BE2C (cell line): ENCODE results near the gene LAT.
"Not testable (repeated sequence)": the region's sequence is repeated elsewhere in the genome, so short reads cannot be mapped to it uniquely, and the experiment has no call there.

Source experiments
- DNase-seq: peaks from one replicate; pipeline ENCODE4 v3.0.0-alpha.2; 2020
- H3K27me3 ChIP-seq: fragments of 250-450 bp; sonication (Bioruptor Pico); 2 replicates; pipeline ENCODE4 v1.5.1; 2020; ENCODE audit warnings: mild to moderate bottlenecking
- H3K36me3 ChIP-seq: fragments of 250-450 bp; sonication (Bioruptor Pico); 2 replicates; pipeline ENCODE4 v1.5.1; 2020; ENCODE audit warnings: mild to moderate bottlenecking
- H3K4me1 ChIP-seq: fragments of 250-450 bp; sonication (Bioruptor Pico); 2 replicates; pipeline ENCODE4 v1.5.1; 2020
- H3K4me3 ChIP-seq: 2 replicates; pipeline ENCODE4 v1.5.1; 2011; ENCODE audit warnings: low read depth, low read length
- H3K9me3 ChIP-seq: fragments of 250-450 bp; sonication (Bioruptor Pico); 2 replicates; pipeline ENCODE4 v1.5.1; 2020
- TF ChIP-seq, protein P1 (sequence below): IDR thresholded peaks from 2 replicates; pipeline ENCODE4 v1.5.1; 2012; ENCODE audit warnings: mild to moderate bottlenecking, low read depth, low read length

LAT gene

DNA sequence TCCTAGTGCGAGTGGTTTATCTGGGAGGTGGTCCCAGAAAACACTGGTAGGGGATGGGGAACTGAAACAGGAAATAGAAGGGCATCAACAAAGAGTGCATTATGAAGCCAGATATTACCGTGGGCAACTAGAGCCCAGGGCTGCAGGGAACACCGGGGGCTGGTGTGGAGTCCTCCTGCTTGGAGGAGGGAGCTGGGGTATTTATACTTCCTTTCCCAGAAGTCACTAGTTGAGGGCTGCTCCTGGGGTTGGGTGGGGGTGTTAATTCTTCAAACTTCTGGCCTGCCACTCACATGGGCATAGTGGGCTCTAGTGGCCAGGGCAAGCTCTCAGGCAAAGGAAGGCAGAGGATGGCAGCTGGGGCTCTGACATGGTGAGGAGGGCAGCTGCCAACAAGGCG is 14.7 kb downstream of the LAT start:
- TF ChIP-seq, protein P1, sequence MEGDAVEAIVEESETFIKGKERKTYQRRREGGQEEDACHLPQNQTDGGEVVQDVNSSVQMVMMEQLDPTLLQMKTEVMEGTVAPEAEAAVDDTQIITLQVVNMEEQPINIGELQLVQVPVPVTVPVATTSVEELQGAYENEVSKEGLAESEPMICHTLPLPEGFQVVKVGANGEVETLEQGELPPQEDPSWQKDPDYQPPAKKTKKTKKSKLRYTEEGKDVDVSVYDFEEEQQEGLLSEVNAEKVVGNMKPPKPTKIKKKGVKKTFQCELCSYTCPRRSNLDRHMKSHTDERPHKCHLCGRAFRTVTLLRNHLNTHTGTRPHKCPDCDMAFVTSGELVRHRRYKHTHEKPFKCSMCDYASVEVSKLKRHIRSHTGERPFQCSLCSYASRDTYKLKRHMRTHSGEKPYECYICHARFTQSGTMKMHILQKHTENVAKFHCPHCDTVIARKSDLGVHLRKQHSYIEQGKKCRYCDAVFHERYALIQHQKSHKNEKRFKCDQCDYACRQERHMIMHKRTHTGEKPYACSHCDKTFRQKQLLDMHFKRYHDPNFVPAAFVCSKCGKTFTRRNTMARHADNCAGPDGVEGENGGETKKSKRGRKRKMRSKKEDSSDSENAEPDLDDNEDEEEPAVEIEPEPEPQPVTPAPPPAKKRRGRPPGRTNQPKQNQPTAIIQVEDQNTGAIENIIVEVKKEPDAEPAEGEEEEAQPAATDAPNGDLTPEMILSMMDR: no peak
- Histone ChIP-seq H3K4me3 (no peak overlapping the region), H3K9me3 (no peaks in the 10 kb centered on the region), H3K4me1 (no peaks in the 10 kb centered on the region), H3K36me3 (no peaks in the 10 kb centered on the region), H3K27me3 (peaks cover 9% of the 10 kb centered on the region)
- no peak for DNase-seq

DNA sequence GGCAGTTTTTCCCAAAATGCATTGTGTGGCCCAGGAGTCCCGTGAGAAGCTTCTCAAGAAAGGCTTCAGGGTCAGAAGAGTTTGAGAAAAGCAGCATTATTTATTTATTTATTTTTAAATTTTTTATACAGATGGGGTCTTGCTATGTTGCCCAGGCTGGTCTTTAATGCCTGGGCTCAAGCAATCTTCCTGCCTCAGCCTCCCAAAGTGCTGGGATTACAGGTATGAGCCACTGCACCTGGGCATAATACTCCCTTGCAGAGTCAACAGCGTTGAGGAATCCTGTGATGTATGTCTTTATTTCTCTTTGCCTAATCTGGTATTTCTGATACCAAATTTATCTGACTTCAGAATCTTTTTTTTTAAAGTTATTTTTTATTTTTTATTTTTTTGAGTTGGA is 15.2 kb downstream of the LAT start:
- Histone ChIP-seq H3K4me1 (no peaks in the 10 kb centered on the region), H3K4me3 (no peak overlapping the region), H3K36me3 (no peaks in the 10 kb centered on the region), H3K9me3 (no peaks in the 10 kb centered on the region), H3K27me3 (peaks cover 9% of the 10 kb centered on the region)
- no peak for DNase-seq
- TF ChIP-seq, protein P1: no peak

DNA sequence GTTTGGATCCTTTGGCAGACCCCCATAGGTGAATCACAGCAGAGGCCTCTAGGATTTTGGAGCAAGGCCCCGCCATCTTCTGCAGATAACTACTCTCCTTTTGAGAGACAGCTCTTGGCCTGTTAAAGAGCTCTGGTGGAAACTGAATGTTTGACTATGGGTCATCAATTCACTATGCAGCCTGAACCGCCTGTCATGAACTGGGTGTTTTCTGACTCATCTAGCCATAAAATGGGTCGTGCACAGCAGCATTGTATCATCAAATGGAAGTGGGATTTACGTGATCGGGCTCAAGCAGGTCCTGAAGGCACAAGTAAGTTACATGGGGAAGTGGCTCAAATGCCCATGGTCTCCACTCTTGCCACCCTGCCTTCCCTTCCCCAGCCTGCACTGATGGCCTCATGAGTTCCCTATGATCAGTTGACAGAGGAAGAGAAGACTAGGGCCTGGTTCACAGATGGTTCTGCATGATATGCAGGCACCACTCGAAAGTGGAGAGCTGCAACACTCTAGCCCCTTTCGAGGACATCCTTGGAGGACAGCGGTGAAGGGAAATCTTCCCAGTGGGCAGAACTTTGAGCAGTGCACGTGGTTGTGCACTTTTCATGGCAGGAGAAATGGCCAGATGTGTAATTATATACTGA is 19.8 kb downstream of the LAT start:
- H3K4me1 ChIP-seq, H3K36me3 ChIP-seq, H3K9me3 ChIP-seq, DNase-seq, H3K27me3 ChIP-seq, H3K4me3 ChIP-seq: not testable (repeated sequence)

DNA sequence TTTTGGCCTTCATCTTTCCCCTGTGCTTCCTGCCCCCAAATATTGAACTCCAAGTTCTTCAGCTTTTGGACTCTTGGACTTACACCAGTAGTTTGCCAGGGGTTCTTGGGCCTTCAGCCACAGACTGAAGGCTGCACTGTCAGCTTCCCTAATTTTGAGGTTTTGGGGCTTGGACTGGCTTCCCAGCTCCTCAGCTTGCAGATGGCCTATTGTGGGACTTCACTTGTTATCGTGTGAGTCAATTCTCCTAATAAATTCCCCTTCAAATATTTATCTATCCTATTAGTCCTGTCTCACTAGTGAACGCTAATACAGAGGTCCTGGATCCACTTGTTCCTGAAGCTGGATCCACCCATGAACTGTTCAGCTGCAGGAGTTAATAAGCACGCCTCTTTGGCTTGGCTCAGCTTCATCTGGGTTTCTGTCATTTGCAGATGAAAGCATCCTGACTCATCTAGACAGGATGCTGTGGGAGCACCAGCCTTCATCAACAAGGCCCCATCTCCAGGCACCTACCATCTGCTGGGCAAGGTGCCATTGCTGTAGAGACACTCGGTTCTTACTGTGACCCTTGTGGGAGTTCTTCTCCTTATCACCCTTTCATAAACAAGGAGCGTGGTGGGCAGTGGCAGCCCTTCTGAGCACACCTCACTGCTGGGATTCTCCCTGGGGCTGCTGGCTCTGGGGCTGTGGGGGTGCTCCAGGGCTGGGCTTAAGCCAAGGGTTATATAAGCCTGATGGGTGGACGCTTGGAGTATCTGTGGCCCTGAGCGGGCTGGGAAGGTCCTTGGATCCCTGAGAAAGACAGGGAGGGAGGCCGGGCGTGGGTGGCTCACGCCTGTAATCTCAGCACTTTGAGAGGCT is 23.1 kb downstream of the LAT start:
- no peak for DNase-seq
- TF ChIP-seq, protein P1: no peak
- no peaks in the 10 kb centered on the region for H3K4me1 ChIP-seq

DNA sequence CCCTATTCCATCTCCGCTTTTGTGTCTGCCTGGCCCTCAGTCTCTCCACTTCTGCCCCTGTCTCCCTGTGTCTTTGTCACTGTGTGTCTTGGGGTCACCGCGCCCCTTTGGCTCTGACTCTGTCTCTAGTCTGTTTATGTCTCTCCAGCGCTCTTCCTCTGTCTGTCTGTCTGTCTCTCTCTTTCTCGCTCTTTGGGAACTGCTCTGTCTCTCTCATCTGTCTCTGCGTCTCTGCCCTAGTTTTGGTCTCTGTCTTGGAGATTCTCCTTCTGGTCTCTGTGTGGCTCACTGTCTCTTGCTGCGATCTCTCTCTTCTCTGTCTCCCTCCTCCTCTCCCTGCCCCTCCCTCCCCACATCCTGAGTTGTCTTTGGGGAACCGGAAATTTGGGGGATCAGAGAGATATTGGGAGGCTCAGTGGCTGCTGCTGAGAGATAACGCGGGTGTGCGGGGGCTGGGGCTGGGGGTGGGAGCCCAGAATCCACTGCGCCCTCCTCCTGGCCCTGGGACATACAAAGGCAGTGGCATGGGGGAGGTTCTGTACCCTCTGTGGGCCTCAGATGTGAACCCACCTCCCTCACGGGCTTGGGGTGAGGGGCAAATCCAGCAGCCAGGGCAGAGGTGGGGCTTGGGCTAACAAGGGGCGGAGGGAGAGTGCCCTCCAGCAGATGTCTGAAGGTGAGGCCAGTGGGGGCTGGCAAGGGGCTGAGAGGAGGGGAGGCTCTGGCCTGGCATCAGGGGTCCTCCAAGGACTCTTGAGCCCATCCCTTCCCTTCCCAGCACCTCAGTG is 24.4 kb downstream of the LAT start:
- H3K36me3 ChIP-seq: no peaks in the 10 kb centered on the region
- no peaks in the 10 kb centered on the region for H3K27me3 ChIP-seq
- H3K4me1 ChIP-seq: no peaks in the 10 kb centered on the region
- DNase-seq: no peak
- no peak overlapping the region for H3K4me3 ChIP-seq
- TF ChIP-seq, protein P1: no peak
- no peaks in the 10 kb centered on the region for H3K9me3 ChIP-seq

More for the DNA sequence above, 23.1 kb downstream of the LAT start:
- no peaks in the 10 kb centered on the region for H3K9me3 ChIP-seq
- H3K27me3 ChIP-seq: no peaks in the 10 kb centered on the region; the same call in 1 of the 2 replicates
- H3K4me3 ChIP-seq: no peak overlapping the region
- no peaks in the 10 kb centered on the region for H3K36me3 ChIP-seq

DNA sequence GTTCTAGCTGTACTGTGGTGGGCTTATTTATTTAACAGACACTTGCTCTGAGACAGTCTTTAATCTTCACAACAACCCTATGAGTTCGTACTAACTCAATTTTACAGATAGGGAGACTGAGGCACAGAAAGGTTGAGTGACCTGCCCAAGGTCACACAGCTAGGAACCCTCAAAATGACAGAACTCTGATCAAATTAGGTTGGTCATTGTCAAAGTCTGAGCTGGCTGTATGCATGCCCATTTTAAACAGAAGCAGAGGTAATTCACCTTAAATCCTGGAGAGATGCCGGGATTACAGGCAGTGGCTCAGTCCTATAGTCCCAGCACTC is 24.9 kb downstream of the LAT start:
- no peaks in the 10 kb centered on the region for H3K4me1 ChIP-seq
- no peak for DNase-seq
- no peaks in the 10 kb centered on the region for H3K27me3 ChIP-seq
- no peaks in the 10 kb centered on the region for H3K9me3 ChIP-seq
- no peak overlapping the region for H3K4me3 ChIP-seq
- TF ChIP-seq, protein P1: no peak
- no peaks in the 10 kb centered on the region for H3K36me3 ChIP-seq
